Transverse colon (tissue), 4 donors: ENCODE results near the gene SPACA4.

Experiments used
- EP300 ChIP-seq: sonication (generic); formaldehyde crosslinking; IDR thresholded peaks from one replicate; pipeline ENCODE4 v1.6.1; 2017; ENCODE audit warnings: antibody characterized with exemption, low read depth
- POLR2A ChIP-seq: fragments of 450-650 bp; IDR thresholded peaks from one replicate; pipeline ENCODE4 v1.6.1; 2016; ENCODE audit warnings: antibody characterized with exemption, mild to moderate bottlenecking, moderate library complexity
- POLR2AphosphoS5 ChIP-seq, 3 donors: sonication (generic); formaldehyde crosslinking; IDR thresholded peaks; one replicate each; pipeline ENCODE4 v1.6.1; 2016; ENCODE audit warnings: antibody characterized with exemption in 3 of 3
- TF ChIP-seq, protein P1 (sequence below), 5 experiments: fragments of 200-600 bp in 3 of 5; fragments of 450-650 bp in 2 of 5; sonication (generic) in 3 of 5; IDR thresholded peaks; 1 replicate in 2 of 5; 2 replicates in 3 of 5; pipeline ENCODE4 v1.5.1; 2016 to 2017; ENCODE audit warnings: antibody characterized with exemption in 5 of 5, inconsistent platforms in 3 of 5, mild to moderate bottlenecking in 2 of 5, moderate library complexity in 1 of 5

- TF ChIP-seq, protein P1, sequence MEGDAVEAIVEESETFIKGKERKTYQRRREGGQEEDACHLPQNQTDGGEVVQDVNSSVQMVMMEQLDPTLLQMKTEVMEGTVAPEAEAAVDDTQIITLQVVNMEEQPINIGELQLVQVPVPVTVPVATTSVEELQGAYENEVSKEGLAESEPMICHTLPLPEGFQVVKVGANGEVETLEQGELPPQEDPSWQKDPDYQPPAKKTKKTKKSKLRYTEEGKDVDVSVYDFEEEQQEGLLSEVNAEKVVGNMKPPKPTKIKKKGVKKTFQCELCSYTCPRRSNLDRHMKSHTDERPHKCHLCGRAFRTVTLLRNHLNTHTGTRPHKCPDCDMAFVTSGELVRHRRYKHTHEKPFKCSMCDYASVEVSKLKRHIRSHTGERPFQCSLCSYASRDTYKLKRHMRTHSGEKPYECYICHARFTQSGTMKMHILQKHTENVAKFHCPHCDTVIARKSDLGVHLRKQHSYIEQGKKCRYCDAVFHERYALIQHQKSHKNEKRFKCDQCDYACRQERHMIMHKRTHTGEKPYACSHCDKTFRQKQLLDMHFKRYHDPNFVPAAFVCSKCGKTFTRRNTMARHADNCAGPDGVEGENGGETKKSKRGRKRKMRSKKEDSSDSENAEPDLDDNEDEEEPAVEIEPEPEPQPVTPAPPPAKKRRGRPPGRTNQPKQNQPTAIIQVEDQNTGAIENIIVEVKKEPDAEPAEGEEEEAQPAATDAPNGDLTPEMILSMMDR (IDR thresholded peaks at IDR 0.05), result no peak
- TF ChIP-seq EP300 (no peak), POLR2A (no peak), POLR2AphosphoS5 (IDR thresholded peaks at IDR 0.05) (no peak)
Measured at GRCh38 chr19:48596679-48597465, 9.7 kb upstream of the SPACA4 start.
